ENCODE data around the gene NANP.
"Not testable (repeated sequence)": the region's sequence is repeated elsewhere in the genome, so short reads cannot be mapped to it uniquely, and the experiment has no call there.

DNA sequence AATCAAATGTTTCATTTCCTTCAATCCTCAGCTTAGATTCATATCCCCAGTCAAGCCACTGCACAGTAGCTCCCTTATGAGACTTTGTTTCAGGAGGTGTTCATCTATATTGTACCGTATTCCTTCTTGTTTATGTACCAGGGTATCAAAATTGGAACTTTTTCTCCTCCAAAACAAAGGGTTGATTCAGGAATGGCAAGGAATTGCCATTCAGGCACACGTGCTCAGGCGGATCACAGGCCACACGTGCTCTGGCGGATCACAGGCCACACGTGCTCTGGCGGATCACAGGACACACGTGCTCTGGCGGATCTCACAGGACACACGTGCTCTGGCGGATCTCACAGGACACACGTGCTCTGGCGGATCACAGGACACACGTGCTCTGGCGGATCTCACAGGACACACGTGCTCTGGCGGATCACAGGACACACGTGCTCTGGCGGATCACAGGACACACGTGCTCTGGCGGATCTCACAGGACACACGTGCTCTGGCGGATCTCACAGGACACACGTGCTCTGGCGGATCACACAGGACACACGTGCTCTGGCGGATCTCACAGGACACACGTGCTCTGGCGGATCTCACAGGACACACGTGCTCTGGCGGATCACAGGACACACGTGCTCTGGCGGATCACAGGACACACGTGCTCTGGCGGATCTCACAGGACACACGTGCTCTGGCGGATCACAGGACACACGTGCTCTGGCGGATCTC, 21.5 kb downstream of the NANP start:
- TF ChIP-seq, protein P1, sequence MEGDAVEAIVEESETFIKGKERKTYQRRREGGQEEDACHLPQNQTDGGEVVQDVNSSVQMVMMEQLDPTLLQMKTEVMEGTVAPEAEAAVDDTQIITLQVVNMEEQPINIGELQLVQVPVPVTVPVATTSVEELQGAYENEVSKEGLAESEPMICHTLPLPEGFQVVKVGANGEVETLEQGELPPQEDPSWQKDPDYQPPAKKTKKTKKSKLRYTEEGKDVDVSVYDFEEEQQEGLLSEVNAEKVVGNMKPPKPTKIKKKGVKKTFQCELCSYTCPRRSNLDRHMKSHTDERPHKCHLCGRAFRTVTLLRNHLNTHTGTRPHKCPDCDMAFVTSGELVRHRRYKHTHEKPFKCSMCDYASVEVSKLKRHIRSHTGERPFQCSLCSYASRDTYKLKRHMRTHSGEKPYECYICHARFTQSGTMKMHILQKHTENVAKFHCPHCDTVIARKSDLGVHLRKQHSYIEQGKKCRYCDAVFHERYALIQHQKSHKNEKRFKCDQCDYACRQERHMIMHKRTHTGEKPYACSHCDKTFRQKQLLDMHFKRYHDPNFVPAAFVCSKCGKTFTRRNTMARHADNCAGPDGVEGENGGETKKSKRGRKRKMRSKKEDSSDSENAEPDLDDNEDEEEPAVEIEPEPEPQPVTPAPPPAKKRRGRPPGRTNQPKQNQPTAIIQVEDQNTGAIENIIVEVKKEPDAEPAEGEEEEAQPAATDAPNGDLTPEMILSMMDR (IDR thresholded peaks at IDR 0.05), result not testable (repeated sequence)
- not testable (repeated sequence) for TF ChIP-seq SREBF2 (IDR thresholded peaks at IDR 0.05); RFX5 (IDR thresholded peaks at IDR 0.05); EP300 (IDR thresholded peaks at IDR 0.05); CBX8 (IDR thresholded peaks at IDR 0.05); POLR2A (IDR thresholded peaks at IDR 0.05; ENCODE audit: low read length); MAZ (IDR thresholded peaks at IDR 0.05; ENCODE audit: borderline replicate concordance, low read depth, low read length); SMC3 (IDR thresholded peaks at IDR 0.05); ESRRA (IDR thresholded peaks at IDR 0.05; ENCODE audit: borderline replicate concordance, low read length)
- TF ChIP-seq, protein P2, sequence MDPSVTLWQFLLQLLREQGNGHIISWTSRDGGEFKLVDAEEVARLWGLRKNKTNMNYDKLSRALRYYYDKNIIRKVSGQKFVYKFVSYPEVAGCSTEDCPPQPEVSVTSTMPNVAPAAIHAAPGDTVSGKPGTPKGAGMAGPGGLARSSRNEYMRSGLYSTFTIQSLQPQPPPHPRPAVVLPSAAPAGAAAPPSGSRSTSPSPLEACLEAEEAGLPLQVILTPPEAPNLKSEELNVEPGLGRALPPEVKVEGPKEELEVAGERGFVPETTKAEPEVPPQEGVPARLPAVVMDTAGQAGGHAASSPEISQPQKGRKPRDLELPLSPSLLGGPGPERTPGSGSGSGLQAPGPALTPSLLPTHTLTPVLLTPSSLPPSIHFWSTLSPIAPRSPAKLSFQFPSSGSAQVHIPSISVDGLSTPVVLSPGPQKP (IDR thresholded peaks at IDR 0.05; ENCODE audit: low read depth, low read length), result not testable (repeated sequence)
- TF ChIP-seq, protein P3, sequence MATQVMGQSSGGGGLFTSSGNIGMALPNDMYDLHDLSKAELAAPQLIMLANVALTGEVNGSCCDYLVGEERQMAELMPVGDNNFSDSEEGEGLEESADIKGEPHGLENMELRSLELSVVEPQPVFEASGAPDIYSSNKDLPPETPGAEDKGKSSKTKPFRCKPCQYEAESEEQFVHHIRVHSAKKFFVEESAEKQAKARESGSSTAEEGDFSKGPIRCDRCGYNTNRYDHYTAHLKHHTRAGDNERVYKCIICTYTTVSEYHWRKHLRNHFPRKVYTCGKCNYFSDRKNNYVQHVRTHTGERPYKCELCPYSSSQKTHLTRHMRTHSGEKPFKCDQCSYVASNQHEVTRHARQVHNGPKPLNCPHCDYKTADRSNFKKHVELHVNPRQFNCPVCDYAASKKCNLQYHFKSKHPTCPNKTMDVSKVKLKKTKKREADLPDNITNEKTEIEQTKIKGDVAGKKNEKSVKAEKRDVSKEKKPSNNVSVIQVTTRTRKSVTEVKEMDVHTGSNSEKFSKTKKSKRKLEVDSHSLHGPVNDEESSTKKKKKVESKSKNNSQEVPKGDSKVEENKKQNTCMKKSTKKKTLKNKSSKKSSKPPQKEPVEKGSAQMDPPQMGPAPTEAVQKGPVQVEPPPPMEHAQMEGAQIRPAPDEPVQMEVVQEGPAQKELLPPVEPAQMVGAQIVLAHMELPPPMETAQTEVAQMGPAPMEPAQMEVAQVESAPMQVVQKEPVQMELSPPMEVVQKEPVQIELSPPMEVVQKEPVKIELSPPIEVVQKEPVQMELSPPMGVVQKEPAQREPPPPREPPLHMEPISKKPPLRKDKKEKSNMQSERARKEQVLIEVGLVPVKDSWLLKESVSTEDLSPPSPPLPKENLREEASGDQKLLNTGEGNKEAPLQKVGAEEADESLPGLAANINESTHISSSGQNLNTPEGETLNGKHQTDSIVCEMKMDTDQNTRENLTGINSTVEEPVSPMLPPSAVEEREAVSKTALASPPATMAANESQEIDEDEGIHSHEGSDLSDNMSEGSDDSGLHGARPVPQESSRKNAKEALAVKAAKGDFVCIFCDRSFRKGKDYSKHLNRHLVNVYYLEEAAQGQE (IDR thresholded peaks at IDR 0.05), result not testable (repeated sequence)
